ENCODE measurements around the gene TBC1D22B. TPM values are rescaled to one million over a fixed set of nuclear protein-coding genes. Genes with fewer than 3 reads are reported as not detected.
"Not testable (repeated sequence)": the region's sequence is repeated elsewhere in the genome, so short reads cannot be mapped to it uniquely, and the experiment has no call there.

Gene TBC1D22B
- polyA plus RNA-seq, 4 donors = 6.4 to 11.2 (median 8.6) TPM

DNA sequence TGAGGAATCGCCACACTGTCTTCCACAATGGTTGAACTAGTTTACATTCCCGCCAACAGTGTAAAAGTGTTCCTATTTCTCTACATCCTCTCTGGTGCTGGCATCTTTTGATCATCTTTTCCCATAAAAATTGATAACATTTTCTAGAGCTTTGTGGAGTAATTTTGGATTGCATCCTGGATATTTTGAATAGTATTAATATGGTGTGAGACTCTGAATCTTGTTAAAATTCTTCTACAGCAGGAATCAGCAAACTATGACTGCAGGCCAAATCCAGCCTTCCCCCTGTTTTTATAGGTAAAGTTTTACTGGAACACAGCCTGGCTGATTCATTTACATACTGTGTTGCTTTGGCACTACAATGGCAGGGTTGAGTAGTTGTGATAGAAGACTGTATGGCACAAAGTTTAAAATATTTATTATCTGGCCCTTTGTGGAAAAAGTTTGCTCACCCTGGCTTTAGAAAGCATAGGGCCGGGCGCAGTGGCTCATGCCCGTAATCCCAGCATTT lies 81.2 kb downstream of the TBC1D22B start:
- WGBS, 3 donors = 96 to 98% (median 98%) methylated on average over 5 of the region's 5 CpGs
- Histone ChIP-seq H3K9me3 (ENCODE audit: control insufficient read depth in 2 of 2, insufficient read depth in 1 of 2, low read depth in 1 of 2, low read length in 1 of 2) (no peaks in the 10 kb centered on the region), H3K27ac (ENCODE audit: low read depth in 1 of 3, low read length in 2 of 3) (no peak overlapping the region), H3K4me3 (ENCODE audit: low read depth in 1 of 3, low read length in 3 of 3) (no peak overlapping the region), H3K27me3 (ENCODE audit: control insufficient read depth in 3 of 3, insufficient read depth in 3 of 3, low read length in 3 of 3) (peaks cover 0 to 4% (median 0%) of the 10 kb centered on the region in 3 donors), H3K4me1 (ENCODE audit: control insufficient read depth in 3 of 3, insufficient read depth in 2 of 3, low read depth in 1 of 3, low read length in 2 of 3) (no peaks in the 10 kb centered on the region), H3K36me3 (ENCODE audit: control insufficient read depth in 3 of 3, insufficient read depth in 2 of 3, low read depth in 1 of 3, low read length in 3 of 3) (peaks cover 0 to 4% (median 3%) of the 10 kb centered on the region in 3 donors)
- DNase-seq = no peak
- FAIRE-seq = no peak

DNA sequence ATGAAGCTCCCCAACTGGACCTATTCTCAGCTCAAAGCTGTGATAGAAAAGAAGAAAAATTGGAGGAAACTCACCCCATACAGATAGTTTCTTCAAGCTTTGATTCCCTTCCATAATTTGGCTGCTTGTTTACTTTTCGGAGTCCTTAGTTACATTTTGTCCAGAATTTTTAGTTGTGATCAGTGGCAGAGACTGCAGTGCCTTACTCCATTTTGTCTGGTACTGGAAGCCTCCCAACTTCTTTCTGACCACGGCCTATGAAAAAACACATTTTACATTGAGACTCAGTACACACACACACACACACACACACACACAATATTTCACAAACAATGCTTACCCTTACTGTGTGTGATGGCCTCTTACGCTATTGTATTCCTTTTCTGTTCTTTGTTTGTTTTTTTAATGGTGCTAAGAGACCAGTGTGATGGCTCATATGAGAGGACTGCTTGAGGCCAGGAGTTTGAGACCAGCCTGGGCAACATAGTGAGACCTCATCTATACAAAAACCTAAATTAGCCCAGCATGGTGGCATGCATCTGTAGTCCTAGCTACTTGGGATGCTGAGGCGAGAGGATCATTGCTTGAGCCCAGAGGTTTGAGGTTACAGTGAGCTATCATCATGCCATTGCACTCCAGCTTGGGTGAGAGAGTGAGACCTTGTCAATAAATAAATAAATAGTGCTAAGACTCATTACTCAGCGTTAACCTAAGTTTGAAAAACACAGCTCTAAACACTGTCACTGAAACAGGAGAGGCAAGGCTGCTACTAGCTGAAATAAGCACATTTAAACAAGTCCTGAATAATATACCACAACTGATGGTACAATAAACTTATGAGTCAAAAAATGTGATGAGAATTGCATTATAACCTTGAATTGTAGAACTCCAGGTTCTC lies 82.4 kb downstream of the TBC1D22B start:
- DNase-seq = no peak
- Histone ChIP-seq H3K4me3 (ENCODE audit: low read depth in 1 of 3, low read length in 3 of 3) (no peak overlapping the region), H3K4me1 (ENCODE audit: control insufficient read depth in 3 of 3, insufficient read depth in 2 of 3, low read depth in 1 of 3, low read length in 2 of 3) (no peaks in the 10 kb centered on the region), H3K27ac (ENCODE audit: low read depth in 1 of 3, low read length in 2 of 3) (no peak overlapping the region), H3K36me3 (ENCODE audit: control insufficient read depth in 3 of 3, insufficient read depth in 2 of 3, low read depth in 1 of 3, low read length in 3 of 3) (peaks cover 0 to 2% (median 0%) of the 10 kb centered on the region in 3 donors), H3K9me3 (ENCODE audit: control insufficient read depth in 2 of 2, insufficient read depth in 1 of 2, low read depth in 1 of 2, low read length in 1 of 2) (no peaks in the 10 kb centered on the region), H3K27me3 (ENCODE audit: control insufficient read depth in 3 of 3, insufficient read depth in 3 of 3, low read length in 3 of 3) (peaks cover 0 to 4% (median 4%) of the 10 kb centered on the region in 3 donors)
- FAIRE-seq = no peak
- 82 to 90% (median 88%) methylated on average over 5 of the region's 5 CpGs for WGBS, 3 donors

GRCh38 chr6:37340639-37340943 lies 83.0 kb downstream of the TBC1D22B start:
- no peak for DNase-seq
- Histone ChIP-seq H3K9me3 (ENCODE audit: control insufficient read depth in 2 of 2, insufficient read depth in 1 of 2, low read depth in 1 of 2, low read length in 1 of 2) (no peaks in the 10 kb centered on the region), H3K4me1 (ENCODE audit: control insufficient read depth in 3 of 3, insufficient read depth in 2 of 3, low read depth in 1 of 3, low read length in 2 of 3) (no peaks in the 10 kb centered on the region), H3K27ac (ENCODE audit: low read depth in 1 of 3, low read length in 2 of 3) (no peak overlapping the region), H3K36me3 (ENCODE audit: control insufficient read depth in 3 of 3, insufficient read depth in 2 of 3, low read depth in 1 of 3, low read length in 3 of 3) (no peaks in the 10 kb centered on the region), H3K27me3 (ENCODE audit: control insufficient read depth in 3 of 3, insufficient read depth in 3 of 3, low read length in 3 of 3) (peaks cover 0 to 4% (median 4%) of the 10 kb centered on the region in 3 donors), H3K4me3 (ENCODE audit: low read depth in 1 of 3, low read length in 3 of 3) (no peak overlapping the region)
- no peak for FAIRE-seq
- 85 to 91% (median 88%) methylated on average over 4 of the region's 4 CpGs for WGBS, 3 donors

GRCh38 chr6:37343248-37343647 lies 85.7 kb downstream of the TBC1D22B start:
- 70 to 88% (median 81%) methylated on average over 3 of the region's 3 CpGs for WGBS, 3 donors
- FAIRE-seq (no peak), DNase-seq (no peak)
- Histone ChIP-seq H3K27me3 (ENCODE audit: control insufficient read depth in 3 of 3, insufficient read depth in 3 of 3, low read length in 3 of 3) (peaks cover 0 to 4% (median 4%) of the 10 kb centered on the region in 3 donors), H3K27ac (ENCODE audit: low read depth in 1 of 3, low read length in 2 of 3) (no peak overlapping the region), H3K4me1 (ENCODE audit: control insufficient read depth in 3 of 3, insufficient read depth in 2 of 3, low read depth in 1 of 3, low read length in 2 of 3) (no peaks in the 10 kb centered on the region), H3K36me3 (ENCODE audit: control insufficient read depth in 3 of 3, insufficient read depth in 2 of 3, low read depth in 1 of 3, low read length in 3 of 3) (no peaks in the 10 kb centered on the region), H3K9me3 (ENCODE audit: control insufficient read depth in 2 of 2, insufficient read depth in 1 of 2, low read depth in 1 of 2, low read length in 1 of 2) (no peaks in the 10 kb centered on the region), H3K4me3 (ENCODE audit: low read depth in 1 of 3, low read length in 3 of 3) (no peak overlapping the region)

DNA sequence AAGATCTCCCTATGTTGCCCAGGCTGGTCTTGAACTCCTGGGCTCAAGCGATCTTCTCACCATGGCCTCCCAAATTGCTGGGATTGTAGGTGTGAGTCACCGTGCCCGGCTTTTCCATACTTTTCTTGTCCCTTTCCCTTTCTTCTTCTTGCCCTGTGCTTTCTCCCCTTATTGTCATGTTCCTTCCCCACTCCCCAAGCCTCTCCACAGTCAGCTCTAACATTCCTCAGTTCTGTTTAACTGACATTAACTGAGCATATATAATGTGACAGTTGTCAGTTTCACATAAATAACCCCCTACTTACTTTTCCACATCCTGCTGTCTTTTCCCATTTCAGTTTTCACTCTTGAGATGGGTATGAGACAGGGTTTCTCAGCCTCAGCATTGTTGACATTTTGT lies 86.7 kb downstream of the TBC1D22B start:
- Histone ChIP-seq H3K4me3 (ENCODE audit: low read depth in 1 of 3, low read length in 3 of 3) (no peak overlapping the region), H3K27me3 (ENCODE audit: control insufficient read depth in 3 of 3, insufficient read depth in 3 of 3, low read length in 3 of 3) (peaks cover 0 to 4% (median 4%) of the 10 kb centered on the region in 3 donors), H3K9me3 (ENCODE audit: control insufficient read depth in 2 of 2, insufficient read depth in 1 of 2, low read depth in 1 of 2, low read length in 1 of 2) (no peaks in the 10 kb centered on the region), H3K27ac (ENCODE audit: low read depth in 1 of 3, low read length in 2 of 3) (no peak overlapping the region), H3K4me1 (ENCODE audit: control insufficient read depth in 3 of 3, insufficient read depth in 2 of 3, low read depth in 1 of 3, low read length in 2 of 3) (no peaks in the 10 kb centered on the region), H3K36me3 (ENCODE audit: control insufficient read depth in 3 of 3, insufficient read depth in 2 of 3, low read depth in 1 of 3, low read length in 3 of 3) (no peaks in the 10 kb centered on the region)
- WGBS, 3 donors = 85 to 91% (median 88%) methylated on average over 3 of the region's 3 CpGs
- FAIRE-seq = no peak
- no peak for DNase-seq

- H3K27me3 ChIP-seq (ENCODE audit: control insufficient read depth in 3 of 3, insufficient read depth in 3 of 3, low read length in 3 of 3); H3K4me1 ChIP-seq (ENCODE audit: control insufficient read depth in 3 of 3, insufficient read depth in 2 of 3, low read depth in 1 of 3, low read length in 2 of 3); H3K36me3 ChIP-seq (ENCODE audit: control insufficient read depth in 3 of 3, insufficient read depth in 2 of 3, low read depth in 1 of 3, low read length in 3 of 3); H3K27ac ChIP-seq (ENCODE audit: low read depth in 1 of 3, low read length in 2 of 3); H3K4me3 ChIP-seq (ENCODE audit: low read depth in 1 of 3, low read length in 3 of 3); FAIRE-seq; H3K9me3 ChIP-seq (ENCODE audit: control insufficient read depth in 2 of 2, insufficient read depth in 1 of 2, low read depth in 1 of 2, low read length in 1 of 2); DNase-seq: not testable (repeated sequence)
- 59 to 70% (median 62%) methylated on average over 3 of the region's 3 CpGs for WGBS, 3 donors
Measured at GRCh38 chr6:37345804-37346203, 88.2 kb downstream of the TBC1D22B start.

- DNase-seq (no peak), FAIRE-seq (no peak)
- 86 to 92% (median 89%) methylated on average over 3 of the region's 3 CpGs for WGBS, 3 donors
- H3K27ac ChIP-seq (ENCODE audit: low read depth in 1 of 3, low read length in 2 of 3) = no peak overlapping the region
- no peaks in the 10 kb centered on the region for H3K36me3 ChIP-seq (ENCODE audit: control insufficient read depth in 3 of 3, insufficient read depth in 2 of 3, low read depth in 1 of 3, low read length in 3 of 3)
- no peaks in the 10 kb centered on the region for H3K4me1 ChIP-seq (ENCODE audit: control insufficient read depth in 3 of 3, insufficient read depth in 2 of 3, low read depth in 1 of 3, low read length in 2 of 3)
- H3K4me3 ChIP-seq (ENCODE audit: low read depth in 1 of 3, low read length in 3 of 3) = no peak overlapping the region
- H3K27me3 ChIP-seq (ENCODE audit: control insufficient read depth in 3 of 3, insufficient read depth in 3 of 3, low read length in 3 of 3) = peaks cover 0 to 4% (median 4%) of the 10 kb centered on the region in 3 donors
- no peaks in the 10 kb centered on the region for H3K9me3 ChIP-seq (ENCODE audit: control insufficient read depth in 2 of 2, insufficient read depth in 1 of 2, low read depth in 1 of 2, low read length in 1 of 2)
Measured at GRCh38 chr6:37347177-37347576, 89.6 kb downstream of the TBC1D22B start.

DNA sequence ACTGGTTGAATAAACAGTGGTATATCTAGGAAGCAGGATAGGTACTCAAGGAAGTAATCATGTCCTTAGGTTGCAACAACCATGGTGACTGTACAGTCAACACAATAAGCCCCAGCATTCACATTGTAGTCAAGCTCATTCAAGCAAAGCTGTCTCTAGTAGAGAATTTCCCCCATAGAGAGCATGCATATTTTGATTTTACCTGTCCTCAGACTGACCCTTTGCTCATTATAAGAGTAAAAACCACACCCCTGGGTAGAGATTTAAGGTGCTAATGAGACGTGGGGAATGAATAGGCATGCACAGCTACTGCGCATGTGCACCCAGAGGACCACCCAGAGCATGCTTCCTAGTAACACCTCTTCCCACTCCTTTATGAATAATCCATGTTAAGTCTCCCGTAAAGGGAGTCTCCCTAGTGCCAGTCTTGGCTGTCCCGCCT lies 90.1 kb downstream of the TBC1D22B start:
- H3K27ac ChIP-seq (ENCODE audit: low read depth in 1 of 3, low read length in 2 of 3) = no peak overlapping the region
- no peak for FAIRE-seq
- peaks cover 0 to 4% (median 4%) of the 10 kb centered on the region in 3 donors for H3K27me3 ChIP-seq (ENCODE audit: control insufficient read depth in 3 of 3, insufficient read depth in 3 of 3, low read length in 3 of 3)
- no peaks in the 10 kb centered on the region for H3K4me1 ChIP-seq (ENCODE audit: control insufficient read depth in 3 of 3, insufficient read depth in 2 of 3, low read depth in 1 of 3, low read length in 2 of 3)
- H3K9me3 ChIP-seq (ENCODE audit: control insufficient read depth in 2 of 2, insufficient read depth in 1 of 2, low read depth in 1 of 2, low read length in 1 of 2) = no peaks in the 10 kb centered on the region
- 80 to 86% (median 83%) methylated on average over 4 of the region's 4 CpGs for WGBS, 3 donors
- no peaks in the 10 kb centered on the region for H3K36me3 ChIP-seq (ENCODE audit: control insufficient read depth in 3 of 3, insufficient read depth in 2 of 3, low read depth in 1 of 3, low read length in 3 of 3)
- H3K4me3 ChIP-seq (ENCODE audit: low read depth in 1 of 3, low read length in 3 of 3) = no peak overlapping the region
- DNase-seq = no peak

Measured in small intestine (tissue), 7 donors.